Measurements from ENCODE around the gene SLC47A2. TPM values are rescaled to one million over a fixed set of nuclear protein-coding genes. Genes with fewer than 3 reads are reported as not detected.

SLC47A2 gene
- total RNA-seq, 2 donors from 2014 or later = not detected

DNA sequence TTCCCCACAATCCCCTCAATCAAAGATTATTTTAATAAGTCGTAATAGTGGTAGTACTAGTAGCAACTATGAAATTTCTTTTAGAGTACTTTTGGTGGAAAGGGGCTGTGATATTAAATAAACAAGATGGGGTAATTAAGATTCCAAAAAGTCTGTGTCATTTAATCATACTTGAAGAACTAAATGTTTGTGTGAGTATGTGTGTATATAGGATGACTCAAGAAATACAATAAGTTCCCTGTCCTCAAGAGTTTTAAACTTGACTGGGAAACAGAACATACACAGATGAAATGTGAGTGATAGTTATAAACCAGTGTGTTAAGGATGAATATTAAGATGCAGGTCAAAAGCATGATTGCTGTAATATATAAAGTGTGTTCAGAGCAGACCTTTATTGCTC lies 65.6 kb downstream of the SLC47A2 start:
- DNase-seq (ENCODE audit: low spot score) = no peak
- Histone ChIP-seq H3K27me3 (replicated peaks; ENCODE audit: insufficient read depth) (no peaks in the 10 kb centered on the region), H3K4me3 (peak overlapping the region; percentile 69 to 71), H3K27ac (peak overlapping the region; percentile 95 to 97), H3K4me1 (replicated peaks) (peaks cover 20% of the 10 kb centered on the region), H3K36me3 (peaks cover 0 to 7% of the 10 kb centered on the region in 2 donors), H3K9me3 (no peaks in the 10 kb centered on the region)
- 75% methylated on average over 1 of the region's 1 CpG for WGBS
- intact Hi-C loops (cut with DNase I) = loop anchor here (5.0 kb wide), 1 partner anchor 139 kb away; no protein-coding TSS in a partner anchor
- no peak for TF ChIP-seq CTCF (IDR thresholded peaks at IDR 0.05)
- TF ChIP-seq POLR2A (IDR thresholded peaks at IDR 0.05) = no peak
- no peak for TF ChIP-seq POLR2AphosphoS5 (IDR thresholded peaks at IDR 0.05)

GRCh38 chr17:19649274-19649541 lies 67.2 kb downstream of the SLC47A2 start:
- peaks cover 20% of the 10 kb centered on the region for H3K4me1 ChIP-seq (replicated peaks)
- H3K27me3 ChIP-seq (replicated peaks; ENCODE audit: insufficient read depth) = no peaks in the 10 kb centered on the region
- intact Hi-C loops (cut with DNase I) = loop anchor here (5.0 kb wide), 3 partner anchors 78 to 272 kb away; partner anchors contain the start of gene MAPK7
- H3K4me3 ChIP-seq = peak overlapping the region; percentile 69 to 71
- peaks cover 0 to 7% of the 10 kb centered on the region in 2 donors for H3K36me3 ChIP-seq
- 0% methylated on average over 2 of the region's 2 CpGs for WGBS
- TF ChIP-seq CTCF (IDR thresholded peaks at IDR 0.05) = no peak
- no peak for TF ChIP-seq POLR2A (IDR thresholded peaks at IDR 0.05)
- no peak for TF ChIP-seq POLR2AphosphoS5 (IDR thresholded peaks at IDR 0.05)
- DNase-seq (ENCODE audit: low spot score) = no peak
- H3K27ac ChIP-seq = peak overlapping the region; percentile 95 to 97
- H3K9me3 ChIP-seq = no peaks in the 10 kb centered on the region

DNA sequence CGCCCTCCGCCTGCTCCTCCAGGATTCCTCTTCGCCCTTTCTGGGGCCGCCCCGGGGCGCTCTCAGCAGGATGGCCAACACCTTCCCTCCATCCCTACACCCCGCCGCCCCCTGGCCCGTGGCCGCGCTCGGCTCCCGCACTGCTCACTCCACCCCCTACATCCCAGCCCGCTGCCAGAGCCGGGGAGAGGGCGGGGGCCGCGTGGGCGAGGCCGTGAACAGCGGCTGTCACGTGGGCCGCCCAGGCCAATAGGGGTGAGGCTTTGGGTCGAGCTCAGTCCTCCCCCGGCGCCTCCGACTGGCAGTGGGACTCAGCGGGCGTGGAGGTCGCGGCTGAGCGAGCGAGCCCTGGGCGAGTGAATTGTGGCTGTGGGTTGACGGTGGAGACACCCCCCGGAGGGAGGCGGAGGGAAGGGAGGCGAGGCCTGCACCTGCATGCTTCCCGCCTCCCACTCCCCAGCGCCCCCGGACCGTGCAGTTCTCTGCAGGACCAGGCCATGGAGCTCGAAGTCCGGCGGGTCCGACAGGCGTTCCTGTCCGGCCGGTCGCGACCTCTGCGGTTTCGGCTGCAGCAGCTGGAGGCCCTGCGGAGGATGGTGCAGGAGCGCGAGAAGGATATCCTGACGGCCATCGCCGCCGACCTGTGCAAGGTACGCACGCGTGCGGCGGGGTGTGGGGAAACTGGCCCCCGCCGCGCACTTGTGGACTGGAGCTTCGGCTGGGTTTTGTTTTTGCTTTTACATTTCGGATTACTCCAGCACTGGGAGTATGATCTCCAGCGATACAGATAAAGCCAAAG lies 67.7 kb downstream of the SLC47A2 start, which contains the start of gene ALDH3A2:
Gene ALDH3A2 (plus strand): TSS at position 277 of the 799 bp plus-strand sequence. CDS start 221 bp downstream, at position 498.
- Histone ChIP-seq H3K9me3 (no peaks in the 10 kb centered on the region), H3K27ac (peak within 1 kb of the TSS; percentile 95 to 97), H3K4me1 (replicated peaks) (peaks cover 20% of the 10 kb centered on the region), H3K27me3 (replicated peaks; ENCODE audit: insufficient read depth) (no peaks in the 10 kb centered on the region), H3K36me3 (peaks cover 0 to 7% of the 10 kb centered on the region in 2 donors), H3K4me3 (peak within 1 kb of the TSS; percentile 69 to 71)
- intact Hi-C loops (cut with DNase I) = loop anchor here (5.0 kb wide), 3 partner anchors 79 to 271 kb away; partner anchors contain the start of gene MAPK7
- DNase-seq (ENCODE audit: low spot score) = peak; percentile 98
- TF ChIP-seq POLR2AphosphoS5 (IDR thresholded peaks at IDR 0.05) (peak; percentile 94), CTCF (IDR thresholded peaks at IDR 0.05) (peak in 1 of 4 experiments; percentile 18), POLR2A (IDR thresholded peaks at IDR 0.05) (peak; percentile 96)
- WGBS = under 1% methylated on average over 59 of the region's 71 CpGs

GRCh38 chr17:19647697-19648474 lies 68.5 kb downstream of the SLC47A2 start:
- TF ChIP-seq POLR2AphosphoS5 (IDR thresholded peaks at IDR 0.05) = no peak
- no peak for TF ChIP-seq POLR2A (IDR thresholded peaks at IDR 0.05)
- TF ChIP-seq CTCF (IDR thresholded peaks at IDR 0.05) = no peak
- intact Hi-C loops (cut with DNase I) = loop anchor here (5.0 kb wide), 3 partner anchors 79 to 271 kb away; partner anchors contain the start of gene MAPK7
- 2% methylated on average over 36 of the region's 37 CpGs for WGBS
- Histone ChIP-seq H3K27ac (peak overlapping the region; percentile 95 to 97), H3K36me3 (no peaks in the 10 kb centered on the region), H3K4me3 (peak overlapping the region; percentile 69 to 71), H3K9me3 (no peaks in the 10 kb centered on the region), H3K27me3 (replicated peaks; ENCODE audit: insufficient read depth) (no peaks in the 10 kb centered on the region), H3K4me1 (replicated peaks) (peaks cover 17% of the 10 kb centered on the region)
- peak; percentile 45 for DNase-seq (ENCODE audit: low spot score)
